ENCODE measurements around the gene SIDT2.

The SIDT2 gene

GRCh38 chr11:117201658-117202305 is 23.2 kb downstream of the SIDT2 start:
- Histone ChIP-seq H3F3A (ENCODE audit: insufficient read depth, low read length) (no peaks in the 10 kb centered on the region), H3K79me2 (ENCODE audit: insufficient read depth, low read length) (no peaks in the 10 kb centered on the region), H3K4me2 (ENCODE audit: low read length) (no peak overlapping the region), H3K9me2 (ENCODE audit: low read depth, low read length) (no peaks in the 10 kb centered on the region), H4K20me1 (ENCODE audit: insufficient read depth, low read length) (no peaks in the 10 kb centered on the region), H3K4me1 (ENCODE audit: insufficient read depth, low read length, severe bottlenecking) (no peaks in the 10 kb centered on the region), H2AFZ (ENCODE audit: low read length) (no peak overlapping the region), H3K9me3 (ENCODE audit: low read length) (no peaks in the 10 kb centered on the region), H3K9ac (ENCODE audit: low read length) (no peak overlapping the region), H3K27ac (ENCODE audit: low read depth, low read length, poor library complexity, severe bottlenecking) (no peak overlapping the region), H3K4me3 (ENCODE audit: low read depth, low read length, poor library complexity, severe bottlenecking) (no peak overlapping the region), H3K36me3 (ENCODE audit: insufficient read depth, low read length) (no peaks in the 10 kb centered on the region; the same call in 1 of the 2 replicates), H3K27me3 (ENCODE audit: insufficient read depth, low read length) (no peaks in the 10 kb centered on the region)
- no peak for TF ChIP-seq CTCF (IDR thresholded peaks at IDR 0.05; ENCODE audit: low read length)
- no peak for TF ChIP-seq EZH2 (IDR thresholded peaks at IDR 0.05; ENCODE audit: borderline replicate concordance, low read length)

GRCh38 chr11:117202386-117203068 is 24.0 kb downstream of the SIDT2 start:
- Histone ChIP-seq H3K36me3 (ENCODE audit: insufficient read depth, low read length) (no peaks in the 10 kb centered on the region), H3K9me3 (ENCODE audit: low read length) (no peaks in the 10 kb centered on the region), H3K9ac (ENCODE audit: low read length) (no peak overlapping the region), H3K9me2 (ENCODE audit: low read depth, low read length) (no peaks in the 10 kb centered on the region), H3K4me3 (ENCODE audit: low read depth, low read length, poor library complexity, severe bottlenecking) (no peak overlapping the region), H2AFZ (ENCODE audit: low read length) (no peak overlapping the region), H3K79me2 (ENCODE audit: insufficient read depth, low read length) (no peaks in the 10 kb centered on the region), H3K27me3 (ENCODE audit: insufficient read depth, low read length) (no peaks in the 10 kb centered on the region), H3K27ac (ENCODE audit: low read depth, low read length, poor library complexity, severe bottlenecking) (no peak overlapping the region), H4K20me1 (ENCODE audit: insufficient read depth, low read length) (no peaks in the 10 kb centered on the region), H3F3A (ENCODE audit: insufficient read depth, low read length) (no peaks in the 10 kb centered on the region), H3K4me1 (ENCODE audit: insufficient read depth, low read length, severe bottlenecking) (no peaks in the 10 kb centered on the region), H3K4me2 (ENCODE audit: low read length) (no peak overlapping the region)
- TF ChIP-seq CTCF (IDR thresholded peaks at IDR 0.05; ENCODE audit: low read length) (no peak), EZH2 (IDR thresholded peaks at IDR 0.05; ENCODE audit: borderline replicate concordance, low read length) (no peak)

- Histone ChIP-seq H3K9me2 (ENCODE audit: low read depth, low read length) (no peaks in the 10 kb centered on the region), H3K79me2 (ENCODE audit: insufficient read depth, low read length) (no peaks in the 10 kb centered on the region), H3F3A (ENCODE audit: insufficient read depth, low read length) (no peaks in the 10 kb centered on the region), H3K4me2 (ENCODE audit: low read length) (no peak overlapping the region), H3K27me3 (ENCODE audit: insufficient read depth, low read length) (no peaks in the 10 kb centered on the region), H3K9me3 (ENCODE audit: low read length) (no peaks in the 10 kb centered on the region), H2AFZ (ENCODE audit: low read length) (no peak overlapping the region), H3K36me3 (ENCODE audit: insufficient read depth, low read length) (no peaks in the 10 kb centered on the region), H4K20me1 (ENCODE audit: insufficient read depth, low read length) (no peaks in the 10 kb centered on the region), H3K9ac (ENCODE audit: low read length) (no peak overlapping the region), H3K4me1 (ENCODE audit: insufficient read depth, low read length, severe bottlenecking) (no peaks in the 10 kb centered on the region), H3K27ac (ENCODE audit: low read depth, low read length, poor library complexity, severe bottlenecking) (no peak overlapping the region), H3K4me3 (ENCODE audit: low read depth, low read length, poor library complexity, severe bottlenecking) (no peak overlapping the region)
- TF ChIP-seq CTCF (IDR thresholded peaks at IDR 0.05; ENCODE audit: low read length) (no peak), EZH2 (IDR thresholded peaks at IDR 0.05; ENCODE audit: borderline replicate concordance, low read length) (no peak)
Measured at GRCh38 chr11:117203069-117203407, 24.5 kb downstream of the SIDT2 start.

All from OCI-LY1 (cell line).